ENCODE results near the gene CDYL2. TPM values are rescaled to one million over a fixed set of nuclear protein-coding genes. Genes with fewer than 3 reads are reported as not detected.

Gene CDYL2
- total and polyA plus RNA-seq, 2 donors (not counting 3 experiments of a cell fraction or from before 2014, with no cell fraction given), result 7.1 to 71.3 TPM

DNA sequence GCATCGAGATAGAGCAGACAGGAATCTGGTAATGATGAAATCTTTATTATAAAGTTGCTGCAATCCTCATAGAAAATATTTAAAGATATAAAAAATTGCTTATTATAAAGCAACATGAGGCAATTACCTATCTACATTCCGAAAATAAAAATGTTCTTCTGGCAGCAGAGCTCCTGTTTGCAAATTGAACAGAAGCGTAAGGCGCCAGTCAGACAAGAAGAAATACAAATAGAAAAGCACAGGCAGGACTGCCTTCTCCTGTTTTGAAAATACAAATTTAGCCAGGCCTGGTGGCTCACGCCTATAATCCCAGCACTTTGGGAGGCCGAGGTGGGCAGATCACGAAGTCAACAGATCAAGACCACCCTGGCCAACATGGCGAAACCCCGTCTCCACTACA is 95.6 kb downstream of the CDYL2 start:
- H3K9me3 ChIP-seq (replicated peaks; ENCODE audit: control insufficient read depth, insufficient read depth, low read length), result no peaks in the 10 kb centered on the region
- H2AFZ ChIP-seq (ENCODE audit: low read depth, low read length), result no peak overlapping the region
- TF ChIP-seq, protein P1, sequence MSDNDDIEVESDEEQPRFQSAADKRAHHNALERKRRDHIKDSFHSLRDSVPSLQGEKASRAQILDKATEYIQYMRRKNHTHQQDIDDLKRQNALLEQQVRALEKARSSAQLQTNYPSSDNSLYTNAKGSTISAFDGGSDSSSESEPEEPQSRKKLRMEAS (IDR thresholded peaks at IDR 0.05; ENCODE audit: insufficient read depth, insufficient read length), result no peak
- TF ChIP-seq EZH2 (IDR thresholded peaks at IDR 0.05; ENCODE audit: borderline replicate concordance, low read depth, low read length, severe bottlenecking), result no peak
- TF ChIP-seq, protein P2, sequence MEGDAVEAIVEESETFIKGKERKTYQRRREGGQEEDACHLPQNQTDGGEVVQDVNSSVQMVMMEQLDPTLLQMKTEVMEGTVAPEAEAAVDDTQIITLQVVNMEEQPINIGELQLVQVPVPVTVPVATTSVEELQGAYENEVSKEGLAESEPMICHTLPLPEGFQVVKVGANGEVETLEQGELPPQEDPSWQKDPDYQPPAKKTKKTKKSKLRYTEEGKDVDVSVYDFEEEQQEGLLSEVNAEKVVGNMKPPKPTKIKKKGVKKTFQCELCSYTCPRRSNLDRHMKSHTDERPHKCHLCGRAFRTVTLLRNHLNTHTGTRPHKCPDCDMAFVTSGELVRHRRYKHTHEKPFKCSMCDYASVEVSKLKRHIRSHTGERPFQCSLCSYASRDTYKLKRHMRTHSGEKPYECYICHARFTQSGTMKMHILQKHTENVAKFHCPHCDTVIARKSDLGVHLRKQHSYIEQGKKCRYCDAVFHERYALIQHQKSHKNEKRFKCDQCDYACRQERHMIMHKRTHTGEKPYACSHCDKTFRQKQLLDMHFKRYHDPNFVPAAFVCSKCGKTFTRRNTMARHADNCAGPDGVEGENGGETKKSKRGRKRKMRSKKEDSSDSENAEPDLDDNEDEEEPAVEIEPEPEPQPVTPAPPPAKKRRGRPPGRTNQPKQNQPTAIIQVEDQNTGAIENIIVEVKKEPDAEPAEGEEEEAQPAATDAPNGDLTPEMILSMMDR (IDR thresholded peaks at IDR 0.05; ENCODE audit: extremely low read depth in 1 of 2, insufficient read depth in 1 of 2, low read depth in 1 of 2, low read length in 2 of 2), result no peak
- no peak for TF ChIP-seq MYC (IDR thresholded peaks at IDR 0.05; ENCODE audit: low read depth, low read length)
- TF ChIP-seq POLR2A (IDR thresholded peaks at IDR 0.05; ENCODE audit: low read depth, low read length), result no peak
- no peak for TF ChIP-seq POLR2AphosphoS5 (IDR thresholded peaks at IDR 0.05; ENCODE audit: insufficient read depth, low read depth, low read length)
- TF ChIP-seq JUN (IDR thresholded peaks at IDR 0.05; ENCODE audit: borderline replicate concordance, insufficient read depth, insufficient read length, low read depth), result no peak
- no peak for TF ChIP-seq GATA2 (IDR thresholded peaks at IDR 0.05; ENCODE audit: insufficient read depth, insufficient read length, low read depth, low read length)
- ChIA-PET CTCF (no interaction called here), POLR2A (no interaction called here)
- H3K27ac ChIP-seq (ENCODE audit: insufficient read depth, low read depth, low read length), result no peak overlapping the region
- intact Hi-C loops (cut with micrococcal nuclease), result no loop called here
- H3K27me3 ChIP-seq (ENCODE audit: control insufficient read depth in 2 of 2, insufficient read depth in 2 of 2, low read length in 2 of 2), result no peaks in the 10 kb centered on the region
- no peak overlapping the region for H3K4me2 ChIP-seq (ENCODE audit: insufficient read depth, low read length)
- dilution Hi-C loops (cut with MboI; ENCODE audit: extremely low pct_ligation_motif_present, low sequenced_read_pairs), result no loop called here
- no TSS peak for BruUV-seq (replicated peaks)
- H3K4me3 ChIP-seq (replicated peaks in 1 of 3; ENCODE audit: insufficient read depth in 1 of 3, low read depth in 1 of 3, low read length in 3 of 3), result no peak overlapping the region
- H3K79me2 ChIP-seq (ENCODE audit: control insufficient read depth, insufficient read depth, low read length), result peaks cover 85% of the 10 kb centered on the region
- H3K9me1 ChIP-seq (replicated peaks; ENCODE audit: control insufficient read depth, extremely low read depth, insufficient read depth, low read length), result no peaks in the 10 kb centered on the region
- H4K20me1 ChIP-seq (replicated peaks; ENCODE audit: control insufficient read depth, extremely low read depth, insufficient read depth, low read length), result peaks cover 2% of the 10 kb centered on the region
- FAIRE-seq, result no peak
- H3K36me3 ChIP-seq (ENCODE audit: control insufficient read depth in 2 of 2, extremely low read depth in 1 of 2, insufficient read depth in 2 of 2, low read length in 2 of 2), result no peaks in the 10 kb centered on the region
- H3K4me1 ChIP-seq (ENCODE audit: control insufficient read depth, extremely low read depth, insufficient read depth, low read length), result no peaks in the 10 kb centered on the region
- no peak for DNase-seq (ENCODE audit: low read depth, low spot score)
- H3K9ac ChIP-seq (replicated peaks; ENCODE audit: extremely low read depth, insufficient read depth, low read length), result no peak overlapping the region
